ENCODE measurements around the gene SOX30.
"Not testable (repeated sequence)": the region's sequence is repeated elsewhere in the genome, so short reads cannot be mapped to it uniquely, and the experiment has no call there.

Gene SOX30

DNA sequence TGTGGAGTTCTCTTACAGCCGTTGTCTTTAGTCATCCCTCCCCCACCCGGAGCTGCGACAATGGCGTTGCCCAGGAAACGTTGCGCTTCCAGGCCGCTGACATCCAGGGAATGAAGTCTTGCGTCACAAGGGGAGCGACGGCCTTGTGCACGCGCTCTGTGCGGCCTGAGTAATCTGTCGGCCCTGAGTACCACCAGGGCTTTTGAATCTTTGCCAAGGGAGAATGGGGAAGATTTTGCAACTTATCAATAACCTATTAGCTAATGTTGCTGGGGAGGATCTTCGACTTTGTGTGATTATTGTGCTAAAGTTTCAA lies at the start of gene SOX30:
Gene SOX30, minus strand, starts transcription at position 62 of the 316 bp plus-strand sequence. CDS start 360 bp downstream, outside the sequence.
- DNase-seq = no peak

DNA sequence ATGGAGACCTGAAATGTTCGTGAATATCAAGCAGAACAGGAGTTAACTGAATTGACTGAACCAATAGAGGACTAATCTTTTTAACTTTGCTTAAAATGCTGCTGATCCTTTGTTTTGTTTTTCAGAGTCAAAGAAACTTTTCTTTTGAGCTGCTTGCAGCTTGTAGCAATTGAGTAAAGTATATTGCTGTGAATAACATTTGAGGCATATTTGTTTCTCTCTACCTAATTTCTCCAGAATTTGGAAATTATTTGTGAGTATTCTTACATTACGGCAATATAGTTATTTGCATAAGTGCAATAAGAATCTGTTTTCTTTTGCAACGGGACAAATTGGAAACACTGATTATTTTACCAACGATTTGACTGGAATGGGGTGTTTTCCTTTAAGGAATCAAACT lies 46.4 kb upstream of the SOX30 start:
- DNase-seq = not testable (repeated sequence)

DNA sequence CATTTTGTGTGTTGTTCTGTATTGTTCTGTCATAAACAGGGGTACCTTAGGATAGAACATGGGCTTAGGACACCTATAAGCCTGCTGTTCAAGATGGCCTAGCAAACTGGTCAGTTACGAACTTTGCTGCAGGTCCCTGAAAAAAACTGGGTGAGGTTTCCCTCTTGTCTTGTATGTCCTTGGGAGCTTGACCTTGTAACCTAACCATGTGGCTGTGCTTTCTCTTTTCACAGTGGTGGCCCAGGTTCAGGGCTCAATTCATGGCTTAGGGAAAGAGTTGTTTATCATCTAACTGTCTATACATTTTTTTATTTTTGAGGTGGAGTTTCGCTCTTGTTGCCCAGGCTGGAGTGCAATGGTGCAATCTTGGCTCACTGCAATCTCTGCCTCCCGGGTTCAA lies 43.9 kb upstream of the SOX30 start:
- DNase-seq = not testable (repeated sequence)

DNA sequence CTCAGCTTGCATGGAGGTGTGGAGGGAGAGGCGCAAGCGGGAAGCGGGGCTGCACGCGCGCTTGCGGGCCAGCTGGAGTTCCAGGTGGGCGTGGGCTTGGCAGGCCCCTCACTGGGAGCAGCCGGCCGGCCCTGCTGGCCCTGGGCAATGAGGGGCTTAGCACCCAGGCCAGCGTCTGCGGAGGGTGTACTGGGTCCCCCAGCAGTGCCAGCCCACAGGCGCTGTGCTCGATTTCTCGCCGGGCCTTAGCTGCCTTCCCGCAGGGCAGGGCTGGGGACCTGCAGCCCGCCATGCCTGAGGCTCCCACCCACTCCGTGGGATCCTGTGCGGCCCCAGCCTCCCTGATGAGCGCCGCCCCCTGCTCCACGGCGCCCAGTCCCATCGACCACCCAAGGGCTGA lies 41.6 kb upstream of the SOX30 start:
- DNase-seq = not testable (repeated sequence)

DNA sequence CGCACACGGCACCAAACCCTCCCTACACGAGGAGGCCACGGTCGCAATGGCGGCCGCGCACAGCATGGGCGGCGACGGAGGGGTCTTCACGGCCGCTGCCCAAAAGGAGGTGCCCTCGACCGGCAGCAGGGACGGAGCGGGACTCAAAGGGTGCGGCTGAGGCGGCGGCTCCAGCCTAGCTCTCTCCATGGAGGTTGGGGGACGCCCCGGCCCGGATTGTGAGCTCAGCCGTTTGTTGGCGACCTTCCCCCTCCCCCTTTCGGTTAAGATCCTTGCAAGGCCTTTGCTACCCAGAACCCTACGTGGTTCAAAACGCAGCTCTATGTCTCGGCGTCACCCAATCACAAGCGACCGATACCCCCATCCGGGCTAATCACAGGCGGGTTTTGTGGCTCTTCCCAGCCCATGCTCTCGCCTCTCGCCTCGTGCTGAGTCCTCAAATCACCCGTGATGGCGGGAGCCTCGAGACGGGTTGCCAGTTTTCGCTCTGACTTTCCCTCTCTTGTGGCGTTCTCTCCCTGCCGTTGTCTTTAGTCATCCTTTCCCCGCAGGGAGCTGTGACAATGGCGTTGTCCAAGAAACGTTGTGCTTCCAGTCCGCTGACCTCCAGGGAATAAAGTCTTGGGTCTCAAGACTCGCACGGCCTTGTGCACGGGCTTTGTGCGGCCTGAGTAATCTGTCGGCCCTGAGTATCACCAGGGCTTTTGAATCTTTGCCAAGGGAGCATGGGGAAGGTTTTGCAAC lies 38.6 kb upstream of the SOX30 start:
- DNase-seq = no peak

- no peak for DNase-seq
Observed at GRCh38 chr5:157689942-157690689, 37.9 kb upstream of the SOX30 start.

- no peak for DNase-seq
Observed at GRCh38 chr5:157687198-157687554, 34.9 kb upstream of the SOX30 start.

GRCh38 chr5:157686276-157687197 lies 34.3 kb upstream of the SOX30 start:
- not testable (repeated sequence) for DNase-seq

GRCh38 chr5:157682257-157682656 lies 30.0 kb upstream of the SOX30 start:
- no peak for DNase-seq

- DNase-seq = no peak
Observed at GRCh38 chr5:157681048-157681447, 28.8 kb upstream of the SOX30 start.

DNA sequence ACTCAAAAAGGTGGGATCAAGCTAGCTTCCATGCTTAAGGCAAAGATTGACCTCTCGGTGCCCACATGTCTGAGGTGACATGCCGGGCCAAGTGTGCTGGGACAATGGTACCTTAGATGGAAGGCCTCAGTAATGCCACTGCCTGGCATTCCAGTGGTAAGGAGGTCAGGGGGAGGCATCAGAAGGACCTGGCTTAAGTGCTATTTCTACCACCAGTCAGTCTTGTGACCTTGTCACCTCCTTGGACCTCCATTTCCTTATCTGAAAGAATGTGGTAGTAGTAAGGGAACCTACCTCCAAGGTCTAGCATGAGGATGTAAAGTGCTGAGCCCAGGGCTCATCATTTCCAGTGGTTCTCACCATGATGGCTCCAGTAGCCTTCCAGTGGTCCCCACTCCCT lies 28.0 kb upstream of the SOX30 start:
- DNase-seq = no peak

- no peak for DNase-seq
Observed at GRCh38 chr5:157679801-157680200, 27.6 kb upstream of the SOX30 start.

DNA sequence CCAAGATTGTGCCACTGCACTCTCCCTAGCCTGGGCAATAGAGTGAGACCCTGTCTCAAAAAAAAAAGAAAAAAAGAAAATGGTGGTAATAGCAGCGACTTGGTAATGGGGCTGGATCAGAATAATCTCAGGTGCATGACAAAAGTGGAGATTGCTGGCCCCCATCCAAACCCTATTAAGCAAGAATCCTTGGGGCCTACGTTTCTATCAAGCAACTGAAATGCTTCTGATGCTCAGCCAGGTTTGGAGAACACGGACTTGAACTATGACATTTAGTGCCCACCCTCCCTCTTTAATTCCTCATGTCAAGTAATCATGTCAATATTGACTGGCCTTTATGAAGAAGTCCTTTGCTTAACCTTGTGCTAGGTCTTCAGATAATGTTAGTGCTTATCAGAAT lies 25.7 kb upstream of the SOX30 start:
- no peak for DNase-seq

GRCh38 chr5:157674351-157674750 lies 22.1 kb upstream of the SOX30 start:
- not testable (repeated sequence) for DNase-seq

- no peak for DNase-seq
Observed at GRCh38 chr5:157672976-157673375, 20.7 kb upstream of the SOX30 start.

DNA sequence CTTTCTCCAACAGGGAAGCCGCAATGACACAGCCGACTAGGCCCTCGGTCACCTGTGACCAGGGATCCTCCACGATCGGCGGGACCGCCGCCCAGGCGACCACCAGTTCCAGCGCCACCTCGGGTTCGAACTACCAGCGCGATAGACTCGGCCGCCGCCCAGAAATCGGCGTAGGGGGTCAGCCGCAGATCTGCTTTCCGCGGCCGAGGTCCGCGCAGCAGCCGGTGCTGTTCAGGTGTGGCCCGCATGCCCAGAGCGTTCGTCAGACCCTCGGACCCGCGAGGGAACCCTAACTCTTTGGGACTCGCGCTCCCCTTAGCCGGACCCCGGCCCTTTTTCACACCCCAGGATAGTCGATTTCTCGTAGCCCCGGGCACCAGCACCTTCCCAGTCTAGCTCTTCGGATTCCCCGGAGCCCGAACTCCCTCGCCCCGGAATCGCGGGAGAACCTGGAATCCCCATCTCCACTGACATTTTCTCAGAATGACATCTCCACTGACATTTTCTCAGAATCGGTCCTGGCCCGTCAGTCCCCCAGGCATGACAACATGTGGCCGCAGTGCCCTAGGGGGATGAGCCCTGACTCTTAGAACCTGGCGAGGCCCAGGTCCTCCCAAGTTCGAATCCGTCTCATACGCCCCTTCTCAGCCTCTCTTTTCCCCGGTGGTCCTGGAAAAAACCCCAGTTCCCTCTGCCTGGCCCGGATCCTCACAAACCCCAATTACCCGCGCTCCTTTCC lies 19.5 kb upstream of the SOX30 start:
- DNase-seq = no peak

DNA sequence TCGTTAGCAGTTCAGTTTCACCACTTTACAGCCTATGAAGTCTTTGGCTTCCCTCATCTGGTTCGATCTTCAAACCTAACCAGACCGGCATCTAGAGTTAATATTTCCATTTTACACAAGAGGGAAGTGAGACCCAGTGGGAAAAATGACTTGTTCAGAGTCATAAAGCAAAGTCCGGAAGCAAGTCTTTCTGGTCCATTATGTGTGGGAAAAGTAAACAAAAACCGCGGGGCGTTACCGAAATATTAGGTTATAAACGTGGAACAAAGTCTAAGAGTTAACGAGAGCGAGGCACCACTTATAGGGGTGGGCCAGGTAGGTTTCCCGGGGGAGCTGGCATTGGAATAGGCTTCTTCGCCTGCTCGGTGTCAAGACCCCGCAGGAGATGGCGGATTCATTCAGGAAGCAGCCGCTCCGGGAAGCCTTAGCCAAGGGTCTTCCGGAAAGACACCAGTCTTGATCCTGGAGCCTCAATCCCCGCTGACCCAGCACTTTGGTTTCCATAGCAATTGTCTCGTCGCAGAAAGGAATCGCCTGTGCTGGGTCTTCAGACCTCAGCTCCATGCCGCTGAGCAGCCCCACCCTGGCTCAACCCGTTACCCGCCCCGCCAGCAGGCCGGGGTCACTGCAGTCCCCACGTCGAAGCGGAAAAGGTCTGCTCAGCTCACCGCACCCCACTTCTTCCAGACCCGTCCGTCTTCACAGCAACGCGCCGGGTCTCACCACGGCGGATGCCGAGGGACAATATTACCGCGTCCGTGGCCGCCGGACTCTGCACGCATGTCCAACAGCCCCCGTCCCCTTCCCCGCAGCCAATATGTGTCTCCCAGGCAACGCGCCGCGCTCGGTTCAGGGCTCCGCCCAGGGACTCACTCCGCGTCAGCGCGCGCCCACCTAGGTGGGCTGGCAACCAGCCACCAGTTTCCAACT lies 18.7 kb upstream of the SOX30 start, which contains the start of gene C5orf52:
Gene C5orf52, plus strand, starts transcription at position 872 of the 930 bp plus-strand sequence. CDS start 82 bp downstream, outside the sequence.
- no peak for DNase-seq

- DNase-seq = no peak
Observed at GRCh38 chr5:157669701-157670097, 17.5 kb upstream of the SOX30 start.

DNA sequence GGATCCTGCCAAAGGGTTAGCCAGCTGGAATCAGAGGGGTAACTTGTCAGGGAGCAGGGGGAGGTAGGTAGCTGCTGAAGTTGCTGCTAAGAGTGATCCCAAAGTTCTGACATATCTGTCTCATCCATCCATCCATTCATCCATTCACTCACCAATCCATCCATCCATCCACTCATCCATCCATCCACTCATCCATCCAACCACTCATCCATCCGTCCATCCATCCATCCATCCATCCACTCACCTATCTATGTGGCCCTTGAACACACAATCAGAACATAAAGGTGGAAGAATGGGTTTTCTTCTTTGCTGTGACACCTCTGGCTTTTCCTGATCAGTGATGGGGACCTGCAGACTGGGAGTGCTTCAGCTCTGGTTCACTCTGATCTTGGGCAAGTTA lies 16.1 kb upstream of the SOX30 start:
- no peak for DNase-seq

- no peak for DNase-seq
Observed at GRCh38 chr5:157665467-157666070, 13.3 kb upstream of the SOX30 start.

All from NCI-H2171 (cell line).